Testis (tissue), 3 donors: Measurements from ENCODE around the gene H3-3A. TPM values are rescaled to one million over a fixed set of nuclear protein-coding genes. Genes with fewer than 3 reads are reported as not detected.
"Not testable (repeated sequence)": the region's sequence is repeated elsewhere in the genome, so short reads cannot be mapped to it uniquely, and the experiment has no call there.

Experiments
- DNase-seq: peaks from one replicate; pipeline ENCODE4 v3.0.0-alpha.2; 2019
- H3K27ac ChIP-seq, 2 donors: fragments of 200-600 bp; sonication (generic); one replicate each; pipeline ENCODE4 v1.5.1; 2019
- H3K27me3 ChIP-seq: fragments of 200-600 bp; sonication (generic); one replicate; pipeline ENCODE4 v1.5.1; 2019
- H3K36me3 ChIP-seq: fragments of 200-600 bp; sonication (generic); one replicate; pipeline ENCODE4 v1.5.1; 2017; ENCODE audit warnings: low read depth; ENCODE audit errors: missing control alignments
- H3K4me1 ChIP-seq: fragments of 200-600 bp; sonication (generic); one replicate; pipeline ENCODE4 v1.5.1; 2019
- H3K4me3 ChIP-seq, 2 donors: fragments of 200-600 bp; sonication (generic); one replicate each; pipeline ENCODE4 v1.5.1; 2017 to 2019
- H3K9me3 ChIP-seq: fragments of 200-600 bp; sonication (generic); one replicate; pipeline ENCODE4 v1.5.1; 2017
- POLR2A ChIP-seq: fragments of 450-650 bp; IDR thresholded peaks from one replicate; pipeline ENCODE4 v1.6.1; 2017; ENCODE audit warnings: antibody characterized with exemption, mild to moderate bottlenecking, moderate library complexity
- WGBS, 2 donors: methylation state at CpG; one replicate each; pipeline ENCODE4 v1.1.5; 2018; 5-methylcytosine and 5-hydroxymethylcytosine counted together
- intact Hi-C: fragments of 100-400 bp; cut with DNase I; formaldehyde crosslinking; loops from one replicate; pipeline ENCODE4 v1.15.1; 2023; ENCODE audit warnings: low total_unique reads
- polyA plus RNA-seq: library from polyadenylated mRNA; stranded (reverse); fragments of 350-450 nt; fragmentation: Illumina TruSeq; extraction: RNeasy Lipid Tissue Mini Kit (QIAGEN cat#74804); gene quantifications from one replicate; pipeline ENCODE4 v1.2.3, GENCODE V29; 2014; ENCODE audit warnings: low read depth, low replicate concordance; ENCODE audit not compliant: insufficient read depth
- total RNA-seq, 2 donors: library from RNA; depleted of rRNA; stranded (reverse); fragments of >200 nt; gene quantifications; one replicate each; pipeline ENCODE4 v1.2.3, GENCODE V29; 2016
- TF ChIP-seq, protein P1 (sequence below), 3 experiments: fragments of 450-650 bp in 2 of 3; fragments of 200-600 bp in 1 of 3; sonication (generic) in 1 of 3; IDR thresholded peaks; one replicate each; pipeline ENCODE4 v1.5.1; 2016 to 2019; ENCODE audit warnings: antibody characterized with exemption in 3 of 3, mild to moderate bottlenecking in 2 of 3, moderate library complexity in 1 of 3

Gene H3-3A
- total and polyA plus RNA-seq, 3 donors from 2014 or later, result 272 to 439 (median 367) TPM

DNA sequence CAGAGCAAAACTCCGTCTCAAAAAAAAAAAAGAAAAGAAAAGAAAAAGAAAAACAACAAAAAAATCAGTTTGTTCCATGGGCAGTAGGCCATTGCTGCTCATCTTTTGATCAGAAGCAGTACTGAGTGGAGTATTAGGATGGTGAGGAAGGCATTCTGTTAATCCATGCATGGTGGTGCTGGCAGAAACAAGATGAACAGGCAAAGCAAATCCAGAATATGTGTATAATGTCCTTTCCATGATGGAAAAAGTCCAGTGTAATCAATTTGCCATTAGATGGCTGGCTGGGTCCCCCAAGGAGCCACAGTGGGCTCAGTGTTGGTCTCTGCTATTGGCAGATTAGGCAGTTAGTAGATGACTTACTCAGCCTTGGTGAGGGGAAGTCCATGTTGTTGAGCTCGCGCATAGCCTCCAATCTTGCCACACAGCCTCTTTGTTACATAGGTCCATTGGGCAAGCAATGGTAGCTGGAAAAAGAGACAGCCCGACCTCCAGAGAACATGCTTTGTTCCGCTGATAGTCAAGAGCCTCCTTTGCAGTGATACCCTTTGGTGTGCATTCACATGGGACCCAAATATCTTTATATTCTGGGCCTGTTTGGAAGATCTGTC, 23.3 kb downstream of the H3-3A start:
- Histone ChIP-seq H3K36me3 (no peaks in the 10 kb centered on the region), H3K9me3 (no peaks in the 10 kb centered on the region), H3K27ac (no peak overlapping the region), H3K4me1 (peaks cover 5% of the 10 kb centered on the region), H3K27me3 (no peaks in the 10 kb centered on the region), H3K4me3 (no peak overlapping the region)
- DNase-seq, result no peak
- intact Hi-C loops, result no loop called here
- TF ChIP-seq, protein P1, sequence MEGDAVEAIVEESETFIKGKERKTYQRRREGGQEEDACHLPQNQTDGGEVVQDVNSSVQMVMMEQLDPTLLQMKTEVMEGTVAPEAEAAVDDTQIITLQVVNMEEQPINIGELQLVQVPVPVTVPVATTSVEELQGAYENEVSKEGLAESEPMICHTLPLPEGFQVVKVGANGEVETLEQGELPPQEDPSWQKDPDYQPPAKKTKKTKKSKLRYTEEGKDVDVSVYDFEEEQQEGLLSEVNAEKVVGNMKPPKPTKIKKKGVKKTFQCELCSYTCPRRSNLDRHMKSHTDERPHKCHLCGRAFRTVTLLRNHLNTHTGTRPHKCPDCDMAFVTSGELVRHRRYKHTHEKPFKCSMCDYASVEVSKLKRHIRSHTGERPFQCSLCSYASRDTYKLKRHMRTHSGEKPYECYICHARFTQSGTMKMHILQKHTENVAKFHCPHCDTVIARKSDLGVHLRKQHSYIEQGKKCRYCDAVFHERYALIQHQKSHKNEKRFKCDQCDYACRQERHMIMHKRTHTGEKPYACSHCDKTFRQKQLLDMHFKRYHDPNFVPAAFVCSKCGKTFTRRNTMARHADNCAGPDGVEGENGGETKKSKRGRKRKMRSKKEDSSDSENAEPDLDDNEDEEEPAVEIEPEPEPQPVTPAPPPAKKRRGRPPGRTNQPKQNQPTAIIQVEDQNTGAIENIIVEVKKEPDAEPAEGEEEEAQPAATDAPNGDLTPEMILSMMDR (IDR thresholded peaks at IDR 0.05), result no peak
- TF ChIP-seq POLR2A, result no peak
- WGBS, 2 donors, result 89 to 90% methylated on average over 5 of the region's 5 CpGs

DNA sequence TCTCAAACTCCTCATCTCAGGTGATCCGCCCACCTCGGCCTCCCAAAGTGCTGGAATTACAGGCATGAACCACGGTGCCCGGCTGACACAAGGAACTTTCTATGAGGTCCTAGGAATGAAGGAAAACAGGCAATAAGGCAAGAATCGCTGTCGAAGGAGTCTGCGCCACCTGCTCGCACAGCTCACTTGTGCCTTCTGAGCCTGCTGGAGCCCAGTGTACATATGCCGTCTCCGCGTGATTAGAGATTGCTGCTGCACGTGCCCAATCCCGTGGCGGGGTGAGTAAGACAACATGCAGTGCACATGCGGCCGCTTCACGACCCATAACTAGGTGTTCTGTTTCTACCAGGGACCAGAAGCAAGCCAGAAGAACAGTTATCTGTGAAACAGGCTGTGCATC, 24.3 kb downstream of the H3-3A start:
- TF ChIP-seq, protein P1 (IDR thresholded peaks at IDR 0.05), result no peak
- no peak for TF ChIP-seq POLR2A
- Histone ChIP-seq H3K27me3 (no peaks in the 10 kb centered on the region), H3K4me1 (peaks cover 5% of the 10 kb centered on the region), H3K36me3 (no peaks in the 10 kb centered on the region), H3K27ac (no peak overlapping the region), H3K9me3 (no peaks in the 10 kb centered on the region), H3K4me3 (no peak overlapping the region)
- intact Hi-C loops, result no loop called here
- no peak for DNase-seq
- WGBS, 2 donors, result 89% methylated on average over 17 of the region's 17 CpGs

DNA sequence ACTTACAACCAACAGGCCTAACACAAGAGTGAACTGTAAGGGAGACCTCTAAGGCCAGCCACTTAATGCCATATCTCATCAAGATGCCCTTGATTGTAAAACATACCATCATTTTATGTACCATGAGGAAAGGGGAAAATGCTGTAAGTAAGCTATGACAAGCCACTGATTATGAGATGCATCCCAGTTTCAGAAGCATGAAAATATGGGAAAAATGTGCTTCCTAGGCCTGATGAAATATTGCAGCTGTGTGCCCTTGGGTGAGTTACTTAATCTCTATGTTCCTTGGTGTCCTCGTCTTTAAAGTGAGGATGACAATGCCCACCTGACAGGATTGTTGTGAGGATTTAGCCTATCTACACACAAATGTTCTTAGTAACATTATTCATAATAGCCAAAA, 28.9 kb downstream of the H3-3A start:
- H3K27me3 ChIP-seq, result no peaks in the 10 kb centered on the region
- no peaks in the 10 kb centered on the region for H3K4me1 ChIP-seq
- no peak for TF ChIP-seq POLR2A
- TF ChIP-seq, protein P1 (IDR thresholded peaks at IDR 0.05), result no peak
- DNase-seq, result no peak
- WGBS, 2 donors, result 74 to 75% methylated on average over 1 of the region's 1 CpG
- intact Hi-C loops, result no loop called here
- H3K4me3 ChIP-seq, result no peak overlapping the region
- H3K27ac ChIP-seq, result no peak overlapping the region
- H3K36me3 ChIP-seq, result no peaks in the 10 kb centered on the region
- H3K9me3 ChIP-seq, result no peaks in the 10 kb centered on the region

- intact Hi-C loops, H3K9me3 ChIP-seq, H3K27ac ChIP-seq, H3K36me3 ChIP-seq, H3K4me3 ChIP-seq, H3K4me1 ChIP-seq, DNase-seq, H3K27me3 ChIP-seq: not testable (repeated sequence)
- WGBS, 2 donors, result 94% methylated on average over 10 of the region's 10 CpGs
Measured at GRCh38 chr1:226092048-226092820, 29.7 kb downstream of the H3-3A start.

- no peak for DNase-seq
- Histone ChIP-seq H3K9me3 (no peaks in the 10 kb centered on the region), H3K36me3 (no peaks in the 10 kb centered on the region), H3K27ac (no peak overlapping the region), H3K4me1 (no peaks in the 10 kb centered on the region), H3K4me3 (no peak overlapping the region), H3K27me3 (no peaks in the 10 kb centered on the region)
- WGBS, 2 donors, result 60 to 65% methylated on average over 3 of the region's 3 CpGs
- intact Hi-C loops, result no loop called here
- TF ChIP-seq POLR2A, result no peak
- TF ChIP-seq, protein P1 (IDR thresholded peaks at IDR 0.05), result no peak
Measured at GRCh38 chr1:226092965-226093364, 30.4 kb downstream of the H3-3A start.
